Progenitor cell of endocrine pancreas (in vitro differentiated cells): ENCODE measurements around the gene ATP10D. TPM values are rescaled to one million over a fixed set of nuclear protein-coding genes. Genes with fewer than 3 reads are reported as not detected.
"Not testable (repeated sequence)": the region's sequence is repeated elsewhere in the genome, so short reads cannot be mapped to it uniquely, and the experiment has no call there.

ENCODE experiments used
- DNase-seq: peaks from one replicate; pipeline ENCODE4 v3.0.0; 2021; ENCODE audit warnings: low spot score; ENCODE audit not compliant: unreplicated experiment
- H3K27ac Mint-ChIP-seq: 2 replicates; pipeline ENCODE4 v1.8.0; 2021; ENCODE audit warnings: mild to moderate bottlenecking, moderate library complexity, mixed read lengths
- H3K27me3 Mint-ChIP-seq: 2 replicates; pipeline ENCODE4 v1.8.0; 2021; ENCODE audit warnings: mixed read lengths
- H3K36me3 Mint-ChIP-seq: 2 replicates; pipeline ENCODE4 v1.8.0; 2022; ENCODE audit warnings: mixed read lengths; ENCODE audit not compliant: insufficient read depth
- H3K4me1 Mint-ChIP-seq: 2 replicates; pipeline ENCODE4 v1.8.0; 2021; ENCODE audit warnings: low read depth, mixed read lengths
- H3K4me3 Mint-ChIP-seq: 2 replicates; pipeline ENCODE4 v1.8.0; 2021; ENCODE audit warnings: low read depth, mild to moderate bottlenecking, moderate library complexity, mixed read lengths
- H3K9me3 Mint-ChIP-seq: 2 replicates; pipeline ENCODE4 v1.8.0; 2021; ENCODE audit warnings: low read depth, mixed read lengths
- total RNA-seq: library from RNA; stranded (reverse); gene quantifications from 2 replicates; pipeline ENCODE4 v1.2.1, GENCODE V29; 2021
- TF ChIP-seq, protein P1 (sequence below): fragments of 200-600 bp; sonication (generic); IDR thresholded peaks from one replicate; pipeline ENCODE4 v1.5.0; 2021; ENCODE audit warnings: antibody characterized with exemption, mild to moderate bottlenecking; ENCODE audit not compliant: unreplicated experiment

Gene ATP10D
- total RNA-seq, 1 donor from 2014 or later, result 35.2 TPM

DNA sequence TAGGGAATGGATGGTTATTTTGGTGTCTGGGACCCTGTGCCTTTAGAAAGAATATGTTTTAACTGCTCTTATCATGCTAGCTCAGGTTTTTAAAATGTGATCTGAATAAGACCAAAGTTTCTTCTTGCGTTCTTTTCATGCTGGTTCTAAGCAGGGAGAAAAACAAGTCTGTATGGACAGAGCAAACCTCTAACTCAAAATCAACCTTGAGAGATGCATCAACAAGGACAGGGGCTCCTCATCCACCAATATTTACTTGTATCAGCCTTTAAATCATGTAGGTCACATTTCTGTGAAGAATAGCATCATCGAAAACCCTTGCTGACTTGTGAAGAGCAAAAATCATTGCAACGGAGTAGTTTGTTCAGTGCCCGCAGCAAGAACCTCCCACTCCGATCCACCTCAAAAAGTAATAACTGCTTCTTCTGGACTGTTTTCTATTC, 1.2 kb downstream of the ATP10D start:
- H3K4me3 Mint-ChIP-seq, result peak overlapping the region; percentile 99
- peaks cover 22% of the 10 kb centered on the region for H3K4me1 Mint-ChIP-seq
- TF ChIP-seq, protein P1, sequence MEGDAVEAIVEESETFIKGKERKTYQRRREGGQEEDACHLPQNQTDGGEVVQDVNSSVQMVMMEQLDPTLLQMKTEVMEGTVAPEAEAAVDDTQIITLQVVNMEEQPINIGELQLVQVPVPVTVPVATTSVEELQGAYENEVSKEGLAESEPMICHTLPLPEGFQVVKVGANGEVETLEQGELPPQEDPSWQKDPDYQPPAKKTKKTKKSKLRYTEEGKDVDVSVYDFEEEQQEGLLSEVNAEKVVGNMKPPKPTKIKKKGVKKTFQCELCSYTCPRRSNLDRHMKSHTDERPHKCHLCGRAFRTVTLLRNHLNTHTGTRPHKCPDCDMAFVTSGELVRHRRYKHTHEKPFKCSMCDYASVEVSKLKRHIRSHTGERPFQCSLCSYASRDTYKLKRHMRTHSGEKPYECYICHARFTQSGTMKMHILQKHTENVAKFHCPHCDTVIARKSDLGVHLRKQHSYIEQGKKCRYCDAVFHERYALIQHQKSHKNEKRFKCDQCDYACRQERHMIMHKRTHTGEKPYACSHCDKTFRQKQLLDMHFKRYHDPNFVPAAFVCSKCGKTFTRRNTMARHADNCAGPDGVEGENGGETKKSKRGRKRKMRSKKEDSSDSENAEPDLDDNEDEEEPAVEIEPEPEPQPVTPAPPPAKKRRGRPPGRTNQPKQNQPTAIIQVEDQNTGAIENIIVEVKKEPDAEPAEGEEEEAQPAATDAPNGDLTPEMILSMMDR, result no peak
- no peak for DNase-seq
- H3K9me3 Mint-ChIP-seq, result peaks cover 3% of the 10 kb centered on the region
- H3K27ac Mint-ChIP-seq, result peak overlapping the region; percentile 99
- no peaks in the 10 kb centered on the region for H3K27me3 Mint-ChIP-seq
- peaks cover 1% of the 10 kb centered on the region for H3K36me3 Mint-ChIP-seq

DNA sequence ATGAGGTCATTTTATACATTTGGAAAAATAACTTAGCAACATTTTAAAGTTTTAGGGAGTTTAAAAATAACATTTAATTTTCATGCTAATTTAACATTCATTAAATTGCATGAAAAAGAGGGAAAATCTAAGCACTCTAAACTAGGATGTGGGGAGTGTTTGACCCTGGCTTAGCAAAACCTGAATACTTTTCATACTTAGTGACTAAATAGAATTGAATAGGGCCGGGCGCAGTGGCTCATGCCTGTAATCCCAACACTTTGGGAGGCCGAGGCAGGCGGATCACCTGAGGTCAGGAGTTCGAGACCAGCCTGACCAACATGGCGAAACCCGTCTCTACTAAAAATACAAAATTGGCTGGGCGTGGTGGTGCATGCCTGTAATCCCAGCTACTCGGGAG, 1.7 kb downstream of the ATP10D start:
- Mint-ChIP-seq H3K4me3 (peak overlapping the region; percentile 99), H3K4me1 (peaks cover 20% of the 10 kb centered on the region)
- not testable (repeated sequence) for H3K27me3 Mint-ChIP-seq, DNase-seq, H3K27ac Mint-ChIP-seq, H3K9me3 Mint-ChIP-seq, H3K36me3 Mint-ChIP-seq

DNA sequence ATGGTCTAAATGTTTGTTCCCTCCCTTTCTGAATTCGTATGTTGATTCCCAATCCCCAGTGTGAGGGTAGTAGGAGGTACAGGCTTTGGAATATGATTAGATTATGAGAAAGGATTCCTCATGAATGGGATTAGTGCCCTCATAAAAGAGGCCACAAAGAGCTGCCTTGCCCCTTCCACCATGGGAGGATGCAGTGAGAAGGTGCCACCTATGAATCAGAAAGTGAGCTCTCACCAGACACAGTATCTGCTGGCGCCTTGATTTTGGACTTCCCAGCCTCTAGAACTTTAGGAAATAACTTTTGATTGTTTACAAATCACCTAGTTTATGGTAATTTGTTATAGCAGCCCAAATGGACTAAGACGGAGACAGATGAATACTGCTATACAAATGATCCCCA, 3.6 kb downstream of the ATP10D start:
- no peak overlapping the region for H3K27ac Mint-ChIP-seq
- peaks cover 3% of the 10 kb centered on the region for H3K36me3 Mint-ChIP-seq
- H3K27me3 Mint-ChIP-seq, result no peaks in the 10 kb centered on the region
- TF ChIP-seq, protein P1, result no peak
- peaks cover 17% of the 10 kb centered on the region for H3K4me1 Mint-ChIP-seq
- H3K4me3 Mint-ChIP-seq, result no peak overlapping the region
- DNase-seq, result no peak
- peaks cover 3% of the 10 kb centered on the region for H3K9me3 Mint-ChIP-seq

DNA sequence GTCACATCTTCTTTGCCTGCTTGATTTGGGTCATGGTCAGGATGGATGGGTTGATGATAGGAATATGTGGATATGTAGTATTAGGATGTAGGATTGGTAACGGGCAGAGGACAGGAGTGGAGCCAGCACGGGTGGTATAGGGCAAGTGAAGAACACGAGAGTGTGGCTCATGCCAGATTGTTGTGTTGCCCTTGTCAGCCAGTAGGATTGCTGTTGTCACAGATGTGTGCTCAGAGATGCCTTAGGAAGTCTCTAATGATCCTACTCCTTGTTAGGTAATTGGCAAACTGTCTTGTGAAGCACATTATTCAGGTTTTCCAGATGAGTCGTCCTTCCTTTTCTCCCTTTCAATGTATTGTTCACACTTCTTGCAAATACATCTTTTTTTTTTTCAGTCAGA, 5.5 kb downstream of the ATP10D start:
- no peaks in the 10 kb centered on the region for H3K27me3 Mint-ChIP-seq

DNA sequence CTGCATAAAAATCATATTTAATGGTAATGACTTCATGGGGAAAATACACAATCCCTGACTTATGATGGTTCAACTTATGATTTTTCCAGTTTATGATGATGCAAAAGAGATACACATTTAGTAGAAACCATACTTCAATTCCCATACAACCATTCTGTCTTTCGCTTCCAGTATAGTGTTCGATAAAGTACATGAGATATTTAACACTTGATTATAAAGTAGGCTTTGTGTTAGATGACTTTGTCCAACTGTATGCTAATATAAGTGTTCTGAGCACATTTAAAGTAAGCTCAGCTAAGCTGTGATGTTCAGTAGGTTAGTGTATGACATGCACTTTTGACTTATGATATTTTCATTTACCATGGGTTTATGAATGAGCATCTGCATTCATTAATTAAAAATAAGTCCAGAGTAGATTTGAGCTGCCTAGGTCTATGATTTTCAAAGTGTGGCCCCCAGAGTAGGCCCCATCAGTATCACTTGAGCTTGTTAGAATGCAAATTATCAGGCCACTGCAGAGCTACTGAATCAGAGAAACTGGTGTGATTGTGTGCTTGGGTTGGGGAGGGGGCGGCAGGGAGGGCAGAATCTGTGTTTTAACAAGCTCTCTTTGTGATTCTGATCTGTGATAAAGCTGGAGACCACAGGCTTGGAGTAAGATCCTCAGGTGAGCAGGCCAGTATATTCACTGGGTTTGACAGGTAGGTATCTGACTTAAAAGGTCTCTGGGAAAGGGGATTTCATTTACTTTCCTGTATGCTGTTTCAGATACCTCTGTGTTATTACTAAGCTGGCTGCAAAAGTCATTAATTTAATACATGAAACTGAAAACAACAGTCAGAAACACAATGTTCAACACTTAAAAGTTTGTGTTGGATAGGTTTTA, 8.4 kb downstream of the ATP10D start:
- Mint-ChIP-seq H3K27me3 (no peaks in the 10 kb centered on the region), H3K4me1 (peaks cover 3% of the 10 kb centered on the region), H3K9me3 (peaks cover 3% of the 10 kb centered on the region), H3K4me3 (no peak overlapping the region), H3K36me3 (peaks cover 3% of the 10 kb centered on the region), H3K27ac (no peak overlapping the region)
- TF ChIP-seq, protein P1, result no peak
- no peak for DNase-seq

More for the DNA sequence above, 5.5 kb downstream of the ATP10D start:
- H3K9me3 Mint-ChIP-seq, result peaks cover 3% of the 10 kb centered on the region
- peaks cover 3% of the 10 kb centered on the region for H3K36me3 Mint-ChIP-seq
- no peak for DNase-seq
- H3K27ac Mint-ChIP-seq, result no peak overlapping the region
- TF ChIP-seq, protein P1, result peak; percentile 43
- peaks cover 8% of the 10 kb centered on the region for H3K4me1 Mint-ChIP-seq
- no peak overlapping the region for H3K4me3 Mint-ChIP-seq

DNA sequence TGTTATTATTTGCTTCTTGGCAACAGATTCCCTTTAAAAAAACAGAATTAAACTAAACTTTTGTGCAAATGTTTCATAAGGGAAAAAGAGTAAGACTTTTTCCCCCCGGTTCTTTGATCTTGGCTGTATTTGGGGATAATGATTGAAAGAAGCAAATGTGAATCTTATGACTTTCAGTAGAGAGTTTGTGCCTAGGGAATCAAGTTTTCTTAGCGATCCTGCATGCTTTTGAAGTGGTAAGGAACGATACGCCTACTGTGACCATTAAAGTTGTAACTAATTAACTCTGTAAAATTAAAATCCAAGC, 9.0 kb downstream of the ATP10D start:
- DNase-seq, result no peak
- Mint-ChIP-seq H3K27me3 (no peaks in the 10 kb centered on the region), H3K4me3 (no peak overlapping the region), H3K4me1 (peaks cover 3% of the 10 kb centered on the region), H3K27ac (no peak overlapping the region), H3K36me3 (peaks cover 2% of the 10 kb centered on the region), H3K9me3 (no peaks in the 10 kb centered on the region)
- TF ChIP-seq, protein P1, result no peak
